AG04450 (cell line): ENCODE data around the gene PALM. TPM values are rescaled to one million over a fixed set of nuclear protein-coding genes. Genes with fewer than 3 reads are reported as not detected.

Experiments used
- CTCF ChIA-PET: fragments of 300-600, 350-600 bp; formaldehyde crosslinking; extraction: SDS; loops from one replicate; lab custom pipeline; 2022; ENCODE audit warnings: antibody characterized with exemption, inconsistent platforms; lab: Charles Lee
- POLR2A ChIA-PET: fragments of 350-600 bp; formaldehyde crosslinking; extraction: SDS; loops from one replicate; lab custom pipeline; 2021; ENCODE audit warnings: antibody characterized with exemption, inconsistent platforms; lab: Yijun Ruan, JAX
- DNase-seq: peaks from one replicate; pipeline ENCODE4 v3.0.0-alpha.2; 2011; ENCODE audit warnings: low read depth, low spot score
- H3K27ac ChIP-seq: one replicate; pipeline ENCODE4 v1.5.1; 2012; ENCODE audit warnings: low read depth, low read length, control low read depth
- H3K27me3 ChIP-seq: one replicate; pipeline ENCODE4 v1.6.0; 2012; ENCODE audit warnings: low read length; ENCODE audit not compliant: control insufficient read depth, insufficient read depth
- H3K4me3 ChIP-seq: 2 replicates; pipeline ENCODE4 v1.5.1; 2011; ENCODE audit warnings: mild to moderate bottlenecking, low read depth, low read length, control low read depth
- H3K9me3 ChIP-seq: 2 replicates; pipeline ENCODE4 v1.5.1; 2012; ENCODE audit warnings: low read length; ENCODE audit not compliant: control insufficient read depth, insufficient read depth
- CTCF ChIP-seq: IDR thresholded peaks from 2 replicates; pipeline ENCODE4 v1.5.1; 2011; ENCODE audit warnings: low read depth, low read length, control low read depth, inconsistent platforms
- polyA plus RNA-seq: library from polyadenylated mRNA; depleted of rRNA; stranded (reverse); fragments of >200 nt; gene quantifications from 2 replicates; pipeline ENCODE4 v1.2.3, GENCODE V29; 2011

PALM gene
- polyA plus RNA-seq, 1 experiment, result 1.8 TPM

DNA sequence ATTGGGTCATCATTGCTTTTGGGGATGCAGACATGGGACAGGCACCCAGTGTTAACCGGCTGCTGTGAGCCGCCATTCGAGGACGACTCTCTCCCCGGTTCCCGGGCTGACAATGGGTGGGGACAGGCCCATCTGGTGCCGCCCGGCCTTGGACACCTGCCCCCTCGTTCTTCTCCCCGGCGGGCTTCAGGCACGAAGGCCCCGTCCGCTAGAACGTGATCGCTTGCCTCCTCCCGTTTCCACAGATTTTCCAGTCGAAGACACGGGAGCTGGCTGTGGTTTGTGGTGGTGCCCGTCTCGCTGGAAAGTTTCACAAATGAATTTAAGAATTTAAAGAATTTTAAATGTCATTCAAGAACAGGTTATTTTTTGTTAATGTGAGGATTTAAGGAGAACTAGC lies 2.0 kb downstream of the PALM start:
- H3K27ac ChIP-seq, result no peak overlapping the region
- ChIA-PET CTCF (no interaction called here), POLR2A (interaction anchor here (0.6 kb wide), 1 partner anchor 19 kb away, joined by 4 read pairs; no protein-coding TSS in a partner anchor)
- peaks cover 17% of the 10 kb centered on the region for H3K27me3 ChIP-seq
- TF ChIP-seq CTCF, result no peak
- peaks cover 21% of the 10 kb centered on the region for H3K9me3 ChIP-seq
- no peak overlapping the region for H3K4me3 ChIP-seq
- DNase-seq, result no peak

DNA sequence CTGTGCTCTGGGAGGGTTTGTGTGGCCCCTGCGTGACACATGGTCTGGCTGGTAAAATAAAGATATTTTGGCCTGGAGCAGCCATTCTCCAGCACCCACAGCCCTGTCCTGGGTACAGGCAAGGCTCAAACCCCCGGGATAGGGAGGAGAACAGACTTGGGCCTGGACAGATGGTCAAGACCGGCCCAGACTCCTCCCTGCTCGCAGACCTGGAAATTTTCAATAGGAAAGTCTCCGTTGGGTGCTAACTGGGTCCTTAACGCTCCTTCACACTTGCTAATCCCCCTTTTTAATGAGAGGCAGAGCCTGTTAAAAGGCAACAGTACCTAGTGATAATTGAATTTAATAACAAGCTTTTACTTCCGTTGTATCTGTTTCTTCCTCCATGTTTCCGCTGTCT lies 2.5 kb downstream of the PALM start:
- TF ChIP-seq CTCF, result no peak
- CTCF ChIA-PET, result no interaction called here
- Histone ChIP-seq H3K4me3 (no peak overlapping the region), H3K9me3 (peaks cover 24% of the 10 kb centered on the region), H3K27me3 (peaks cover 17% of the 10 kb centered on the region), H3K27ac (no peak overlapping the region)
- POLR2A ChIA-PET, result interaction anchor here (0.6 kb wide), 1 partner anchor 19 kb away, joined by 4 read pairs; no protein-coding TSS in a partner anchor
- no peak for DNase-seq

DNA sequence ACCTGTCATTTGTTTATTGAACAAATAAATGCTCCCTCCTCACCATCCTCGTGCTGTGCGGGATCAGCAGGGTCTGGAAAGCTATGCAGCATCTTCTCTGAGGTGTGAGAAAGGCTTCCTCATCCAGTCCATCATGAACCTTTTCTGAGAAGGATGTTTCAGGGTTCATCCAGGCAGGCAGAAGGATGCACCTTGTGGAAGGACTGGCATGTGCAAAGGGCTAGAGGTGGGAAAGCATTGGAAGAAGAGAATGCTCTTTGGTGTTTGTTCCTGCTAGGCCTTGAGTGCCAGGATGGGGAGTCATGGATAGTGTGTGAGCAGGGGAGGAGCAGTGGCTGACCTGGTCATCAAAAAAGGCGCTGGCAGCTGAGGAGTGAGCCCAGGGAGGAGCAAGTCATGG lies 6.6 kb downstream of the PALM start:
- Histone ChIP-seq H3K27ac (no peak overlapping the region), H3K9me3 (peaks cover 19% of the 10 kb centered on the region), H3K4me3 (no peak overlapping the region), H3K27me3 (peaks cover 18% of the 10 kb centered on the region)
- CTCF ChIA-PET, result interaction anchor here (1.0 kb wide), 1 partner anchor 23 kb away, joined by 3 read pairs; no protein-coding TSS in a partner anchor
- TF ChIP-seq CTCF, result no peak
- POLR2A ChIA-PET, result no interaction called here
- no peak for DNase-seq

- ChIA-PET CTCF (interaction anchor here (0.6 to 0.9 kb wide), 3 partner anchors 14 to 60 kb away, joined by 3 to 9 read pairs (median 6); no protein-coding TSS in a partner anchor), POLR2A (interaction anchor here (0.7 kb wide), 1 partner anchor 39 kb away, joined by 3 read pairs; no protein-coding TSS in a partner anchor)
- H3K27ac ChIP-seq, result no peak overlapping the region
- no peak for TF ChIP-seq CTCF
- no peak overlapping the region for H3K4me3 ChIP-seq
- peaks cover 16% of the 10 kb centered on the region for H3K27me3 ChIP-seq
- H3K9me3 ChIP-seq, result peaks cover 19% of the 10 kb centered on the region
- no peak for DNase-seq
Measured at GRCh38 chr19:718251-718951, 9.7 kb downstream of the PALM start.

GRCh38 chr19:718991-719512 lies 10.3 kb downstream of the PALM start:
- POLR2A ChIA-PET, result interaction anchor here (0.7 kb wide), 1 partner anchor 40 kb away, joined by 3 read pairs; no protein-coding TSS in a partner anchor
- Histone ChIP-seq H3K27me3 (peaks cover 16% of the 10 kb centered on the region), H3K27ac (no peak overlapping the region), H3K9me3 (peaks cover 19% of the 10 kb centered on the region), H3K4me3 (no peak overlapping the region)
- DNase-seq, result no peak
- TF ChIP-seq CTCF, result no peak
- CTCF ChIA-PET, result interaction anchor here (0.6 to 0.9 kb wide), 3 partner anchors 13 to 61 kb away, joined by 3 to 9 read pairs (median 6); no protein-coding TSS in a partner anchor
